PC-9 (cell line): Measurements from ENCODE around the gene TNFRSF9. TPM values are rescaled to one million over a fixed set of nuclear protein-coding genes. Genes with fewer than 3 reads are reported as not detected.

Source experiments
- BruUV-seq: library from RNA; stranded (reverse); fragments of 400-500 nt; replicated peaks from 2 replicates; lab custom pipeline; 2021; lab: Mats Ljungman, UMichigan
- CTCF ChIA-PET: fragments of 300-600 bp; sonication (Branson Sonifier 250); formaldehyde crosslinking; loops from one replicate; lab custom pipeline; 2022; ENCODE audit warnings: antibody characterized with exemption; lab: Charles Lee
- POLR2A ChIA-PET: fragments of 300-600 bp; sonication (Branson Sonifier 250); formaldehyde crosslinking; loops from one replicate; lab custom pipeline; 2022; ENCODE audit warnings: antibody characterized with exemption; ENCODE audit not compliant: unreplicated experiment; lab: Charles Lee
- DNase-seq, 2 experiments: peaks; one replicate each; pipeline versions ENCODE4 v3.0.0 to v3.0.0-alpha.2; 2015 to 2022; ENCODE audit warnings: mixed read lengths in 1 of 2
- H2AFZ ChIP-seq: fragments of 200-600 bp; sonication (generic); 2 replicates; pipeline ENCODE4 v1.8.1; 2017; ENCODE audit warnings: antibody characterized with exemption
- H3F3A ChIP-seq: fragments of 200-600 bp; sonication (generic); 2 replicates; pipeline ENCODE4 v1.8.1; 2017; ENCODE audit warnings: antibody characterized with exemption, mild to moderate bottlenecking, low read depth; ENCODE audit not compliant: insufficient read depth
- H3K27ac ChIP-seq: fragments of 200-600 bp; sonication (generic); 2 replicates; pipeline ENCODE4 v1.6.1; 2016; ENCODE audit warnings: mixed run types
- H3K27me3 ChIP-seq: fragments of 200-600 bp; sonication (generic); 2 replicates; pipeline ENCODE4 v1.6.1; 2016; ENCODE audit warnings: low read depth, mixed run types; ENCODE audit not compliant: insufficient read depth
- H3K36me3 ChIP-seq: fragments of 200-600 bp; sonication (generic); 2 replicates; pipeline ENCODE4 v1.6.1; 2016; ENCODE audit warnings: low read depth, mixed run types
- H3K4me1 ChIP-seq: fragments of 200-600 bp; sonication (generic); replicated peaks from 2 replicates; pipeline ENCODE4 v1.6.1; 2016; ENCODE audit warnings: mixed run types; ENCODE audit not compliant: insufficient read depth
- H3K4me2 ChIP-seq: fragments of 200-600 bp; sonication (generic); 2 replicates; pipeline ENCODE4 v1.6.1; 2017; ENCODE audit warnings: mixed run types
- H3K4me3 ChIP-seq: fragments of 200-600 bp; sonication (generic); 2 replicates; pipeline ENCODE4 v1.6.1; 2016; ENCODE audit warnings: mixed run types
- H3K79me2 ChIP-seq: fragments of 200-600 bp; sonication (generic); 2 replicates; pipeline ENCODE4 v1.6.1; 2017; ENCODE audit warnings: low read depth, mixed run types
- H3K9me2 ChIP-seq: fragments of 200-600 bp; sonication (generic); 2 replicates; pipeline ENCODE4 v1.8.1; 2017; ENCODE audit warnings: mild to moderate bottlenecking; ENCODE audit not compliant: insufficient read depth
- H3K9me3 ChIP-seq: fragments of 200-600 bp; sonication (generic); 2 replicates; pipeline ENCODE4 v1.8.1; 2016; ENCODE audit warnings: low read depth; ENCODE audit not compliant: insufficient read depth
- H4K20me1 ChIP-seq: fragments of 200-600 bp; sonication (generic); 2 replicates; pipeline ENCODE4 v1.8.1; 2017; ENCODE audit not compliant: insufficient read depth
- CTCF ChIP-seq: fragments of 200-600 bp; sonication (generic); conservative IDR thresholded peaks from 2 replicates; pipeline ENCODE4 v1.6.1; 2017; ENCODE audit warnings: mixed run types, antibody characterized with exemption, mild to moderate bottlenecking, moderate library complexity
- EZH2 ChIP-seq: fragments of 200-600 bp; sonication (generic); IDR thresholded peaks from 2 replicates; pipeline ENCODE4 v1.8.0; 2017; ENCODE audit warnings: antibody characterized with exemption, low read depth
- intact Hi-C: fragments of 100-400 bp; cut with micrococcal nuclease; formaldehyde crosslinking; loops from one replicate; pipeline ENCODE4 v1.10.0; 2022; ENCODE audit not compliant: unreplicated experiment
- total RNA-seq: library from RNA; stranded (reverse); gene quantifications from 2 replicates; pipeline ENCODE4 v1.2.3, GENCODE V29; 2021

The TNFRSF9 gene
- total RNA-seq, 1 experiment from 2014 or later, result 0.70 TPM

GRCh38 chr1:7932524-7933138 is 8.0 kb downstream of the TNFRSF9 start:
- Histone ChIP-seq H3K4me3 (no peak overlapping the region), H3K9me2 (no peaks in the 10 kb centered on the region), H4K20me1 (no peaks in the 10 kb centered on the region; the same call in 1 of the 2 replicates), H3K27me3 (no peaks in the 10 kb centered on the region), H3K4me2 (no peak overlapping the region), H3K36me3 (no peaks in the 10 kb centered on the region), H3K79me2 (no peaks in the 10 kb centered on the region), H3K9me3 (no peaks in the 10 kb centered on the region), H3F3A (no peaks in the 10 kb centered on the region), H2AFZ (no peak overlapping the region), H3K27ac (no peak overlapping the region), H3K4me1 (no peaks in the 10 kb centered on the region)
- no TSS peak for BruUV-seq
- intact Hi-C loops, result no loop called here
- TF ChIP-seq CTCF, result no peak
- no peak for TF ChIP-seq EZH2
- ChIA-PET POLR2A (no interaction called here), CTCF (no interaction called here)
- DNase-seq, result no peak

- Histone ChIP-seq H3K4me1 (no peaks in the 10 kb centered on the region), H3K9me3 (no peaks in the 10 kb centered on the region), H3K79me2 (no peaks in the 10 kb centered on the region), H3K27ac (no peak overlapping the region), H3K36me3 (no peaks in the 10 kb centered on the region), H3K4me2 (no peak overlapping the region), H3F3A (no peaks in the 10 kb centered on the region), H3K4me3 (no peak overlapping the region), H4K20me1 (no peaks in the 10 kb centered on the region; the same call in 1 of the 2 replicates), H2AFZ (no peak overlapping the region), H3K27me3 (no peaks in the 10 kb centered on the region), H3K9me2 (no peaks in the 10 kb centered on the region)
- POLR2A ChIA-PET, result no interaction called here
- DNase-seq, result no peak
- no TSS peak for BruUV-seq
- TF ChIP-seq CTCF, result no peak
- TF ChIP-seq EZH2, result no peak
- CTCF ChIA-PET, result no interaction called here
- intact Hi-C loops, result no loop called here
Observed at GRCh38 chr1:7931446-7931812, 9.2 kb downstream of the TNFRSF9 start.

GRCh38 chr1:7930645-7931445 is 9.8 kb downstream of the TNFRSF9 start:
- TF ChIP-seq CTCF (no peak), EZH2 (no peak)
- H2AFZ ChIP-seq, result no peak overlapping the region
- no TSS peak for BruUV-seq
- DNase-seq, result no peak
- no peaks in the 10 kb centered on the region for H3K27me3 ChIP-seq
- intact Hi-C loops, result no loop called here
- no peaks in the 10 kb centered on the region; the same call in 1 of the 2 replicates for H4K20me1 ChIP-seq
- no peak overlapping the region for H3K4me3 ChIP-seq
- ChIA-PET CTCF (no interaction called here), POLR2A (no interaction called here)
- H3F3A ChIP-seq, result no peaks in the 10 kb centered on the region
- H3K9me2 ChIP-seq, result no peaks in the 10 kb centered on the region
- H3K79me2 ChIP-seq, result no peaks in the 10 kb centered on the region
- H3K9me3 ChIP-seq, result no peaks in the 10 kb centered on the region
- no peak overlapping the region for H3K27ac ChIP-seq
- H3K36me3 ChIP-seq, result no peaks in the 10 kb centered on the region
- no peak overlapping the region for H3K4me2 ChIP-seq
- no peaks in the 10 kb centered on the region for H3K4me1 ChIP-seq
